GM18508 (cell line): ENCODE results near the gene HSPBP1.

Source experiments
- ATAC-seq: cut with Tn5 transposase; IDR thresholded peaks from one replicate; pipeline ENCODE4 v1.9.1; 2021; ENCODE audit warnings: moderate number of reproducible peaks; ENCODE audit not compliant: insufficient read depth, unreplicated experiment

Gene HSPBP1

DNA sequence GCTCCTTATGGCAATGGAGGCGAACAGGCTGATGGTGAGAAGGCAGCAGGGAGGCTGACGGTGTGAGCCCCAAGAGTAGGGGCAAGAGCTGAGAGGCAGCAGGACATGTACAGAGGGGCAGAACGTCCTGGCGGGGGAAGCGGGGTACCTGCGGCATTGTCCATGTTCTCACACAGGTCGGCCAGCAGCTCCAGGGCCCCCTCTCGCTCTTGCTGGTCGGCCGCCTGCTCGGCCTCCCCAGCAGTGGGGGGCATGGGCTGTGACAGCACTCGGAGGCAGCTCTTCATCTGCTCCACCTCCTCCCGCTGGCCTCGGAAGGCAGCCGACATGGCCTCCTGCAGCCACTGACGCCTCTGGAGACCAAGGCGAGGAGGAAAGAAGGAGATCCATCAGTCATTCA lies 2.4 kb downstream of the HSPBP1 start:
- no peak for ATAC-seq

DNA sequence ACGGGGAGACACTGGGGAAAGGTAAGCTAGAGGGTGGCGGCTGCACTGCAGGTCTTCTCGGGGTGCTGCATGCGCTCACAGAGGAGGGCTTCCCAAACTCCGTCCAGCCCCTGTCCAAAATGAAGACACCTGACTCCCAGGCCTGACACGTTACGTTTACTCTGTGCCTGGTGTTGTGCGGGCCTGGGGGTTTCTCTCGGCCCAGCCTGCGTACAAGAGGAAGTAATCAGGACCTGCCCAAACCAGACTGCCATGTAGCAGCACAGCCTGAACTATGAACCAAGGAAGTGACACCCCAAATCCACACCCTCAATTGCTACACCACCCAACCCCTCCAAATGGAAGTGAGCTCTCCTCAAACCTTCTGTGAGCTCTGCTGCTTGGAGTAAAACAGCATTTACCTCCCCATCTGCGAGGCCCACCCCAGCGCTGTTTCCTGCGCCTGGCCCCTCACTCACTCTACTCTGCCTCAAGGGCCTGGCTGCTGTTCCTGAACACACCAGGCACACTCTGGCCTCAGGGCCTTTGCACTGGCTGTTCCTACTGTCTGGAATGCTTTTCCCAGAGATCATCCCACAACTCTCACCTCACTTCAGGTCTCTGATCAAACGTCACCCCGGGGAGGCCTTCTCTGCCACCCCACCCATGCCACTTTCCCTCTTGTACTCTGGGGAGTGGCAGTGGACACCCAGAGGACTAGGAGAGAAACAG lies 3.0 kb downstream of the HSPBP1 start:
- ATAC-seq = no peak

DNA sequence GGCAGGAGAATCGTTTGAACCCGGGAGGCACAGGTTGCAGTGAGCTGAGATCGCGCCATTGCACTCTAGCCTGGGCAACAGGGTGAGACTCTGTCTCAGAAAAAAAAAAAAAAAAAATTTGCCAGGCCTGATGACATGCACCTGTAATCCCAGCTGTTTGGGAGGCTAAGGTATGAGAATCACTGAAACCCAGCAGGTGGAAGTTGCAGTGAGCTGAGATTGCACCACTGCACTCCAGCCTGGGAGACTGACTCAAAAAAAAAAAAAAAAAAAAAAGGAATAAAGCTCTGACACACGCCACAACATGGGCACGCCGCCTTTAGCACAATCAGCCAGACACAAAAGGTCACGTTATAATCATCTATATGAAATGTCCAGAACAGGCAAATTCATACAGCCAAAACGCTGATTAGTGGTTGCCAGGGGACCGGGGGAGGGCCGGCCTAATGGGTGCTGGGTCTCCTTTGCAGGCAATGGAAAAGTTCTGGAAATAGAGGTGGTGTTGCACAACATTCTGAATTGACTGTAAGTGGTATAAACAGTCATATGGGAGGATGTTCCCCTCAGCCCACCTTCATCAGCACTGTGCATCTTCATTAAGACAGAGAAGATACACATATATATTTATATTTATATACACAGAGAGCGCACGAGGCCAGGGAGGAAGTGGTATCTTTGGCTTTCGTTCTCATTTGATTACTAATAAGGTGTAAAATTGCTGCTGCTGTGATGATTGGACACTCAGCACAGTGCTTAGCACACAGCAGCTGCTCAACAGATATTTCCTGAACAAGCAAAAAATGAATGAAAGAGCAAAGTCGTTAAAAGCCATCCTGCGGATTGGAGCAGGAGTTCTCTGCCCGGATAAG lies 3.8 kb downstream of the HSPBP1 start:
- no peak for ATAC-seq

DNA sequence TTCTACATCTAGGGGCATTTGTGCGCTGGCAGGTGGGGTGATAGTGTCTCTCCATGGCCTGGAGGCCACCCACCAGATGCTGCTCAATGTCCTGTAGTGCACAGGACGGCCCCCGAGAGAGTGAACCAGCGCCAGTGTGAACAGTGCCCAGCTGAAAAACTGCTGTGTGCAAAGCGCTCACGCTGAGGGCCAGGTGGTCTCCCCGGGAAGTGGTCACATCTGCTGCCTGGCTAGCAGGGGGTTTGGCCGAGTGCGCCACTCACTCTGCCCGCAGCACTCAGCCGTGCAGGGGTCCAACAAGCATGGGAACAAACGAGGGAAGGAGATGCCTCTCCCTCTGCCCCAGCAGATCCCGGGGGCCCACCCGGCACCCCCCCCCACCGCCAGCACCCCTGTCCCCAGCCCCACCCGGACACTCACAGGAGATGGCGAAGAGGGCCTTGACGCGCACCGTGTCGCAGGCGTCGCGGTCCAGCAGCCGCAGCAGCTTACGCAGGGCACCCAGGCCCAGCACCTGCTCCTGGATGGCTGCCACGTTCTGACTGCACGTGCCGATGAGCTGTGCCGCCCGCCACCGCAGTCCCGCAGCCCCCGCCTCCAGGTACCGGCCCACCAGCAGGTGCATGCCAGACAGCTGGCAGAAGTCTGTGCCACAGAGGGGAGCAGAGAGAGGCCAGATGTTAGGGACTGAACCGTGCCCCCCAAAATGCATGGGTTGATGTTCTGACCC lies 5.8 kb downstream of the HSPBP1 start:
- ATAC-seq = no peak

DNA sequence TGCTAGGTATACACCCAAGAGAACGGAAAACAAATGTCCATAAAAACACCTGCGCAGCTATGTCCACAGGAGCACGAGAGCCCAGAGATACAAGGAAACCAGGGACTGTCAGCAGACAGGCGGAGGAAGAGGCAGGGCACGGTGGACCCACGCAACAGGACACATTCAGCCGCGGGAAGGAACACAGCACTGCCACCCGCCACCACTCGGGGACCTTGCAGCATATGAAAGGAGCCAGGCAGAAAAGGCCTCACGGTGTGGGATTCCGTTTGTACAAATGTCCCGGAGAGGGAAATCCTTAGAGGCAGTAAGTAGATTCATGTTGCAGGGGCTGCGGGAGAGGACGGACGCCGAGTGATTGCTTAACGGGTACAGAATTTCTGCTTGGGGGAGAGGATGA lies 7.8 kb downstream of the HSPBP1 start:
- ATAC-seq = no peak

DNA sequence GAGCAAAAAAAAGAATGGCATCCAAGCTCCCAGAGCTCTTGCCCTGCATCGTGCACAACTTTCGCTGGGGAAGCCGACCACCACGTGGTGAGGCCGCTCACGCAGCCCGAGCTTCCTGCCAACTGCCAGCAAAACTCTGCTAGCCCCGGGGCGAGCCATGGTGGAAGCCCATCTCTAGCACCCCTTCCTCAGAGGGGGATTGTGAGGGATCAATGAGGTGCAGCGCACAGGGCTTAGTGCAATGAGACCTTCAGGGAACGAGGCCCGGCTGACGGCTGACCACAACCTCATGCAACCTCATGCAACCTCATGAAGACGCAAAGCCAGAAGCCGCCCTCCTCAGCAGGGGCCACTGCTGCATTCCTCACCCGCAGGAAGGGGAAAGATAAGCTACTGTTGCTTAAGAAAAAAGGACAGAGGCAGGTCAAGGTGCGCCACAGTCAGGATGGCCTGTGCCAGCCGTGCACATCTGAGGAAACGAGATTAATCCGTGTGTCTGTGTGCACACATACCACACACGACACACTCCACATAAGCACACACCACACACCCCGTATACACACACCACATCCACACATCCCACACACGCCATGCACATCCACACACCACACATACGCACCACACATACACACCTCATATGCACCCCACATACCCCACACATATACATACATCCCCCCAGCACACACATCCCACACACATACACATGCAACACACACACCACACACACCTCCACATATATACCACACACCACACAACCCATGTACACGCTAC lies 9.6 kb downstream of the HSPBP1 start:
- ATAC-seq = no peak

DNA sequence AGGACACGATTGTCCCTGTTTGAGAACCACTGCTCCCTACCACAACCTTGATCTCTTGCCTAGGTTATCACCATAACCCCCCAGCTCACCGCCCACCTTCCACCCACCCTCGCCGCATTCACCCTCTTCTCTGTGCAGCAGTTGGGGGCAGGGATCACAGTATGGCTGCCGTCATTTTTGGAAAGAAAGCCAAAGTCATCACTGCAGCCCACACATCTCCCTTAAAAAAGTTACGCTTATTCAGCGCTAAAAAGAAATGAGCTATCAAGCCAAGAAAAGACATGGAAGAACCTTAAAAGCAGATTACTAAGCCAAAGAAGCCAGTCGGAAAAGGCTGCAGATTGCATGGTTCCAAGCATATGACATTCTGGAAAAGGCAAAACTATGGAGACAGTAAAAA lies 10.6 kb downstream of the HSPBP1 start:
- ATAC-seq = no peak

DNA sequence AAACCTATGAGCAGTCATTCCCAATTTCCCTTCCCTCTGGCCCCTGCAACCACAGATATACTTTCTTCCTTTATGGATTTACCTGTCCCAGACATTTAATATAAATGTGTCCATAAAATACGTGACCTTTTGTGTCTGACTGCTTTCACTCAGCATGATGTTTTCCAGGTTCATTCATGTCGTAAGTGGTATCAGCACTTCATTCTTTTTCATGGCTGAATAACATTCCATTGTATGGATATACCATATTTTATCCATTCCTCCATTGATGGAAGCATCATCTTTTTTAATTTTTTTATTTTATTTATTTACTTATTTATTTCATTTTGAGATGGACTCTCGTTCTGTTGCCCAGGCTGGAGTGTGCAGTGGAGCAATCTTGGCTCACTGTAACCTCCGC lies 13.1 kb downstream of the HSPBP1 start:
- ATAC-seq = no peak

DNA sequence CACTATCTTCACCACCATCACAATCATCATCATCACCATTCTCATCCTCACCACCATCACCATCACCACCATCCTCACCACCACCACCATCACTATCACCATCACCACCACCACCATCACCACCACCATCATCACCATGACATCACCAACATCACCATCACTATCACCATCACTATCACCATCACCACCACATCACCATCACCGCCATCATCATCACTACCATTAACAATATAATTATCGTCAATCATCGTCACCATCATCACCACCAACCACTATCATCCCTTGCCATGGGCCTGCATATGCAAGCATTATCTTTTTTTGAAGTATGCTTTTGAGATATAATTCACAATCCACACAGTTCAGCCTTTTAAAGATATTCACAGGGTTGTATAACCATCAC lies 13.5 kb downstream of the HSPBP1 start:
- no peak for ATAC-seq

DNA sequence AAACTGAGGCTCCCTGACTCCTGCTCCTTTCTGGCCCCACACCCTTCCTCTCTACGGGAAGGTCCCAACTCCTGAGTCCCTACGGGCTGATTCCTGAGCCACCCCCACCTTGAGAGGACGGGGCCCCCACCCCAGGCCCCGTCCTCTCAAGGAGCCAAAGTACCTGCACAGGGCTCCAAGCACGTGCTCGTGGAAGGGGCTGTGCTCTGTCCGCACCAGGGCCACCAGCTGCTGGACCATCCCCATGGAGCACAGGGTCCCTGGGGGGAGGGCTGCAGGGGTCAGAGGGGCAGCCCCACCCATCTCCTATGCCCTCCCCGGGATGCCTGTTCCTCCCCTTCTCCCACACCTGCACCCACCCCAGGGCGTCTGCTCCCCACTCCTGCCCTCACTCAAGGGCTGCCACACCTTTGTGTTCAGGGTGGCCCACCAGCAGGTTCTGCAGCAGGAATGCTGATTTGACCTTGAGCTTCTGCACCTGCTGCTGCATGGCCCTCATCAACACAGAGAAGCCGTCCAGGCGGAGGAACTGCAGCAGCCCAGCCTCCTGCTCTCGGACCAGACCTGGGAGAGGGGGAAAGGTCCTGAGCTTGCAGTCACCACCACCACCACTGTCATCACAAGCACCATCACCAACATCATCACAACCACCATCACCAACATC lies 14.1 kb downstream of the HSPBP1 start:
- no peak for ATAC-seq

DNA sequence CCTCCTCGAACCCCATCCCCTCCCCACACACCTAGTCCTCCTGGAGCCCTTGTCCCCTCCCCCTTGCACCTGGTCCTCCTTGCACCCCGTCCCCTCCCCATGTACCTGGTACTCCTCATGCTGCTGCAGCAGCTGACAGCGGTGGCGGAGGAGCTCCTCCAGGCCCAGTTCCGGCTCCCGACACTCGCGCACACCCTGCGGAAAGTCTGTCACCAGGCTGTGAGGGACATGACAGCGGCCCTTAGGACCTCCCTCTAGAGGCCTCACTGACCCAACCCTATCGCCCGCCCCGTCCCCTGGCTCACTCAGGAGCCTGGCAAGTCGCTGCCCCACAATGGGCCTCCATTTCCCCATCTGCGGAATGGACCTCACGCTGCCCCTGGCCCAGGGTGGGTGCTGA lies 14.7 kb downstream of the HSPBP1 start:
- ATAC-seq = no peak

DNA sequence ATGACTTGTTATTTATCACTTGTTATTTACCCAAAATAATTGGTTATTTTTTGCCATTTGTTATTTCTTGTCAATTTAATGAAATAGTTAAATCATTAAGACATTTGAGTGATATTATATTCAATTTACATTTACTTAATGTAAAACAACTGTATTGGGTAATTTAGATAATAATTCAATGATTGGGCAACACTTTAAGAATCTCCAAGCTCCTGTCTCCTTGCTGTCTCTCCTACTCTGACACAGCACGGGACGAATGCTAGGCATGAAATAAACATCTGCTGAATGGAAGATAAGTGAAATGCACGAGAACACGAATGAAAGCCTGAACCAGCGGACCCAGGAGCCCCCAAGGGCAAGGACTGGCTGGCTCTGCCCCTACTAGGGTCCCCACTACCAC lies 15.4 kb downstream of the HSPBP1 start:
- ATAC-seq = no peak

DNA sequence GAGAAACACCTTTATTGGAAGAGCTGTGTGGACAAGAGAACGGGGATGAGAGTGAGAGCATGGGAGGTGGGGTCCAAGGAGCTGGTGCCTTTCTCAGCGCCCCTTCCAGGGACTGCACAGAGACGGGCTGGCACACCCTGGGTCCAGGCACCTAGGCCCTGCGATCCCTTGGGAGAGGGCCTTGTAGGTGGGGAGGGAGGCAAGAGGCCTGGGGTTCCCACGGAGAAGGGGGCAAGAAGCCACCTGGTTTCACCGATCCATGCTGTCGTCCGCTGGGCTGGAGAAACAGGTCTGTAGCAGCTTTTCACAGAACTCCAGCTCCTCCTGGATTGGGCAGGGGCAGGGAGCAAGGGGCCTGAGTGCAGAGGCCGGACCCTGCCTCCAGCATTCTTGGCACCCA lies 17.6 kb downstream of the HSPBP1 start:
- no peak for ATAC-seq

DNA sequence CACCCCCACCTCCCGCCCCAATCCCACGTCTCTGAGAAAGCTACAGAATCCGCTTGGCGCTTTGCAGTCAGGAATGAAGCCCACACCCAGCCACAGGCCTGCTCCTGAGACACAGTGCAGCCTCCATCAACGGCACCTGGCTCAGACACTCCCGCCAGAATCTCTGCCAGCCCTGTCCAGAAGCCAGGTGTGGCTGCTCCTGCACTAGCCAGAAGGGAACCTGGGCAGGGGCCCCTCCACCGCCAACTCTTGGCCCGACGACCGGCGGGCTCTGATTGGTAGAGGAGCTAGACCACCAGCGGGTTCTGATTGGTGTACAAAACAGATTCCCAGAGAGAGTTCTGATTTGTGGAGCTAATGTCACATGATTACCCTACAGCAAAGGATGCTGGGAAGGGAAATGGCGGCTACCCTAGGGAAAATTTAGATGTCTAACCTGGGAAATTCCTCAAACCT lies 18.2 kb downstream of the HSPBP1 start:
- ATAC-seq = no peak

DNA sequence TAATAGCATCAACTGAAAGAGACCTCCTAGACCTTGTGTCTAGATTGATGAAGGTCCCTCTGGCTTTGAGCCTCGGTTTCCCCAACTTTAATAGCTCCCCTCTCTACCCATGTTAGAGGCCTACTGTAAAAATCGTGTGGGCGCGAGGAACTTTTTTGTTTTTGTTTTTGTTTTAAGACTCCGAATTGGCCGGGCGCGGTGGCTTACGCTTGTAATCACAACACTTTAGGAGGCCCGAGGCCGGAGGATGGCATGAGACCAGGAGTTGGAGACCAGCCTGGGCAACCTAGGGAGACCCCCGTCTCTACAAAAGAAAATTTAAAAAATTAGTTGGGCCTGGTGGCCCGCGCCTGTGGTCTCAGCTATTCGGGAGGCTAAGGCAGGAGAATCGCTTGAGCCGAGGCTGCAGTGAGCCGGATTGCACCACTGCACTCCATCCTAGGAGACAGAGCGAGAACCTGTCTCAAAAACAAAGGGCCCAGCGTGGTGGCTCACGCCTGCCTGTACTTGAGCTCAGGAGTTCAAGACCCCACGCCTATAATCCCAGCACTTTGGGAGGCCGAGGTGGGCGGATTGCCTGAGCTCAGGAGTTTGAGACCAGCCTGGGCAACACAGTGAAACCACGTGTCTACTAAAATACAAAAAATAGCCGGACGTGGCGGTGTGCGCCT lies 20.2 kb downstream of the HSPBP1 start:
- ATAC-seq = no peak

DNA sequence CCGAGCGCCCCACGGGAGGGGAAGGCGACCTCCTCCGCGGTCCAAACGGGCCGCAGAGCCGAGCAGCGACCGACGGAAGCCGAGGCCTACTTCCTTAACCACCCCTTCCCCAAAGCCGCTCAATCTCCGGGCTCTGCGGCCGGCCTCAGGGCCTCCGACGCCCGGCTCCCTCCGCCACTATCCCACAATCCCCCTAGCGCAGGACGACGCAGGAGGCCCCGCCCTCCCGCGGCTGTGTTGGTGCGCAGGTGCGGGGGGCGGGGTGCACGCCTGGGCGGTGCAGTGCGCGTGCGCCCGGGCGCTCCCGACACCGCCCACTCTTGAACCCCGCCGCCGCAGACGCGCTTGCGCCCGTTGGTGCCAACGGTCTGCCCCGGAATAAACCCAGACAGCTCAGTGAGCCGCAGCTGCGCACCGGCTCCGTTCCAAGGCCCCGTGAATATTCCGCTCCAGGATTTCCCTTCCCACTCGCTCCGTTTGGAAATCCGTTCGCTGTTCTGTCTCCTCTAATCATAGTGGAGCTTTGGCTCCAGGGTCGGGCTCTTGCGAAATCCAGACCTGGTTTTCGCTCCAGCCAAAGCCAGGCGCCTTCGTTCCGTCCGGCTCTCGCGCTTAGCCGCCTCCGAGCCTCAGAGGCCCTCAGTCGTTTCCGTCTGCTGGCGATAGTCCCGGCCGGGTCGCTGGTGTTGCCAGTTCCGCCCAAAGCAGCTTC lies 20.9 kb downstream of the HSPBP1 start, which contains the start of gene PPP6R1:
Gene PPP6R1 (minus strand): TSS at position 190 of the 712 bp plus-strand sequence. CDS start 11,914 bp downstream, outside the sequence.
- peak; percentile 55 for ATAC-seq

DNA sequence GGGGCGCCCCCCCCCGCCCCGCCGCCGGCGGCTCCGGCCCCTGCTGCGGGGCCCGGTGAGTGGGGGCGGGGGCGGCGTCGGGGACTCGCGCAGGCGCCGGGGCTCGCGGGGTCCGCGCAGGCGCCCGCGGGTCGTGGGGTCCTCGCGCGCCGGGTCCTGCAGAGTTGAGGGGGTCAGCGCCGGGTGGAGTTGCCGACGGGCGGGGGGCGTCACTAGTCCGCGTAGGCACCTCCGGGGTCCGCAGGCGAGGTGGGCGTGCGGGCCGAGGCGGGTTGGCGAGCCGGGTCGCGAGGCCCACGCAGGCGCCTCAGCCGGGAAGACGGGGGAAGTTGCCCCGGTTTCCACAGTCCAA lies 21.5 kb downstream of the HSPBP1 start:
- ATAC-seq = no peak
